Central memory CD4-positive, alpha-beta T cell (primary cell): Measurements from ENCODE around the gene ST3GAL5.
"Not testable (repeated sequence)": the region's sequence is repeated elsewhere in the genome, so short reads cannot be mapped to it uniquely, and the experiment has no call there.

Experiments
- DNase-seq: peaks from one replicate; pipeline ENCODE4 v3.0.0; 2022

Gene ST3GAL5

DNA sequence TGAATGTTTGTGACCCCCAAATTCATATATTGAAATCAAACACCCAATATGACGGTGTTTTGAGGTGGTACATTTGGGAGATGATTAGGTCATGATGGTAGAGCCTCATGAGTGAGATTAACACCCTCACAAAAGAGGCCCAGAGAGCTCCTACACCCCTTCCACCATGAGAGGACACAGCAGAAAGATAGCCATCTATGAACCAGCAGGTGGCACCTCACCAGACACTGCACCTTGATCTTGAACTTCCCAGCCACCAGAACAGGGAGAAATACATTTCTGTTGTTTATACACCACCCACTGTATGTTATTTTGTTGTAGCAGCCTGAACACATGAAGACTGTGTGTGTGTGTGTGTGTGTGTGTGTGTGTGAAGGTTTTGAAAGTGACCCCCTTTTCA lies 58.1 kb downstream of the ST3GAL5 start:
- DNase-seq = no peak

DNA sequence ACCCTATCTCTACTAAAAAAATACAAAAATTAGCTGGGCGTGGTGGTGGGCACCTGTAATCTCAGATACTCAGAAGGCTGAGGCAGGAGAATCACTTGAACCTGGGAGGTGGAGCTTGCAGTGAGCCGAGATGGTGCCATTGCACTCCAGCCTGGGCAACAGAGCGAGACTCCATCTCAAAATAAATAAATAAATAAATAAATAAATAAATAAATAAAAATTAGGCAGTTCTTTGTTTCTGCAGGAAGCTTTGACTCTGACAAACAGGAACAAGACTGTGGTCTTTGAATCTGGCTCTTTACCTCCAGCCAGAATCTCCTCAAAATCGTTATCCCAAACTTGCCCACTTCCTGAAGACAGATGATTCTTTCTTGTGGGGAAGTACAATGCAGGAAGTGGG lies 59.4 kb downstream of the ST3GAL5 start:
- DNase-seq = not testable (repeated sequence)

DNA sequence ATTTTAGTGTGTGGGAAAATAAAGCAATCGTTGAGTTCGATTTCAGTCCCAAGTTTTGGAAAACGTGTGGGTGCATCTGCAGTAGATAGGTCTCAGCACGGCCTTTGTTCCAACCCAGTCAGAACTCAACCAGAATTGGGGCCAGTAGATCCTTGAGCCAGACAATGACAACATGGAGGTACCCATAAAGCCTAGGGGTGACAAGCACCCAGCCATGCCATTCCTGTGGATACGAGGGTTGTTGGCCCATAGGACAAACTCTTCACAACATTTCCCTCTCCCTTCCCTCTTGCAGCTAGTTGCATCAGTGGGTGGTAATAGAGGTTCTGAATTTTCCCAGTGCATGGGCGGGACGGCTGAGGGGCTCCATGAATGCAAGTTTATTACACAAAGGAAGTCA lies 60.1 kb downstream of the ST3GAL5 start:
- no peak for DNase-seq

GRCh38 chr2:85827879-85828569 lies 60.8 kb downstream of the ST3GAL5 start:
- no peak for DNase-seq

DNA sequence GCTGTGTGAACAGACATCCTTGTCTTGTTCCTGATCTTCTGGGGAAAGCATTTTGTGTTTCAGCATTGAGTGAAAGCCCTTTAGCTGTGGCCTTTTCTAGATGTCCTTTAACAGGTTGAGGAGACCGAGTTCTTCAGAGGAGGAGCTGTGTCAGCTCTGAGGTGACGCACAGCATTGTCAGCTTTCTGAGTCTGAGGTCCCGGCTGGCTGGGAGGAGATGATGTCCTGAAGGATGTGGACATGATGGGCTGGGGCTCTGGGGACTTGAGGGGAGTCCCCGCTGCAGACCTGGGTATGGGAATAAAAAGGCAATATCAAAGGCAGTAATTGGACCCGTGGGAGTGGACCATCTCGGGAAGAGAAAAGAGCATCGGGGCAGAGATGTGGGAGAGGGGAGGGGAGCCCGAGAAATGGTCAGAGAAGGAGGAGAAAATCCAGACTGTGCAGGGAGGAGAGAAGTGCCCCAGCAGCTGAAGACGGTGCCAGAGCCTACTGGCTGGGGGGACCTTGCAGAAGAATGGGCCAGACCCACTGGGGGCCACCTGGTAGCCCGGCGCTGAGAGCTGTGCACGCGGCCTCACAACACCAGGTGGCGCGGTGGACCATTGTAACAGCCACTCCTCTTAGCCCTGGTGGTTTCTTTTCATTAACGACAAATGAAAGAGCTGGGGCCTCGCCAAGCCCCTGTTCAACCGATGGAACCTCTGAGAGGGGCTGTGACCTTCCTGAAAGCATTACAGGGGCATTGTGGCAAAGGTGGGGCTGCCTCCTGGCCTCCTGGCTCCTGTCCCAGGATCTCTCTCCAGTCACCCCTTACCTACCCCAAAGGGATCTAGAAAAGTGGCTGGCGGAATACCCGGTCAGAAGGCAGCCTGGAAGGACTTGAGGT lies 61.6 kb downstream of the ST3GAL5 start:
- peak; percentile 73 for DNase-seq

DNA sequence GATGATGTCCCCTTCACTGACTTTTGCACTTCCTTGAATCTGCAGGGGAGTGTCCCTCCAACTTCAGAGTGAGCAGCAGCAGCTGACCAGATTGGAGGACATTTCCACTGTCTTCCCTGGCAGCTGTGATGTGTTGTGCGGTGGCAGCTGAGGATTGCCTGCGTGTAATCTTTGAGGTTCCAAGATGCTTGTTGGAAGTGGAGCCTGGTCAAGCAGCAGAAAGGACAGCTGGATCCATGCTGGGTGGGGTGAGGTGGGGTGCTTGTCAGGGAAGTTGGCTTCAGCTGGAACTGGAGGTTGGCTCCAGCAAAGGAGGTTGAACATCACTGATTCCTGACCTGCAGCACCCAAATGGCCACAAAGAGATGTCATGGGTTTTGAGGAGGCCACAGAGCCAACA lies 64.8 kb downstream of the ST3GAL5 start:
- no peak for DNase-seq

DNA sequence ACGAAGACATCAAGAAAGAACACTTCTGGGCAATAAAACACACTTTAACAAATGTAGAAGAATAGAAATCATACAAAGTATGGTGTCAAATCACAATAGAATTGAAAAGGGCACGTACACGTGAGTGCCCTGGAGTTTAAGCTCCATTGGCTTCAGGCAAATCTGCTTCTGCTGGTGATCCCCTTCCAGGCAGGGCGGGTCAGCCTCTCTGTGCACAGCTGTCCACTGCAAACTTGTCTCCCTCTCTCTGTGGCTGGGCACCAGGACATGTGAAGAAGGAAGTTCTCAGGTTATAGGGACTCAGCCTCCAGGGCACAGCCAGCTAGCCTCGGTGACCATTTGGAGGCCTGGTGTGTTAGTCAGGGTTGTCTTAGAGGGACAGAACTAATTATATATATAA lies 66.0 kb downstream of the ST3GAL5 start:
- no peak for DNase-seq

GRCh38 chr2:85819811-85820510 lies 68.8 kb downstream of the ST3GAL5 start:
- no peak for DNase-seq

GRCh38 chr2:85814802-85815550 lies 73.8 kb downstream of the ST3GAL5 start:
- no peak for DNase-seq

DNA sequence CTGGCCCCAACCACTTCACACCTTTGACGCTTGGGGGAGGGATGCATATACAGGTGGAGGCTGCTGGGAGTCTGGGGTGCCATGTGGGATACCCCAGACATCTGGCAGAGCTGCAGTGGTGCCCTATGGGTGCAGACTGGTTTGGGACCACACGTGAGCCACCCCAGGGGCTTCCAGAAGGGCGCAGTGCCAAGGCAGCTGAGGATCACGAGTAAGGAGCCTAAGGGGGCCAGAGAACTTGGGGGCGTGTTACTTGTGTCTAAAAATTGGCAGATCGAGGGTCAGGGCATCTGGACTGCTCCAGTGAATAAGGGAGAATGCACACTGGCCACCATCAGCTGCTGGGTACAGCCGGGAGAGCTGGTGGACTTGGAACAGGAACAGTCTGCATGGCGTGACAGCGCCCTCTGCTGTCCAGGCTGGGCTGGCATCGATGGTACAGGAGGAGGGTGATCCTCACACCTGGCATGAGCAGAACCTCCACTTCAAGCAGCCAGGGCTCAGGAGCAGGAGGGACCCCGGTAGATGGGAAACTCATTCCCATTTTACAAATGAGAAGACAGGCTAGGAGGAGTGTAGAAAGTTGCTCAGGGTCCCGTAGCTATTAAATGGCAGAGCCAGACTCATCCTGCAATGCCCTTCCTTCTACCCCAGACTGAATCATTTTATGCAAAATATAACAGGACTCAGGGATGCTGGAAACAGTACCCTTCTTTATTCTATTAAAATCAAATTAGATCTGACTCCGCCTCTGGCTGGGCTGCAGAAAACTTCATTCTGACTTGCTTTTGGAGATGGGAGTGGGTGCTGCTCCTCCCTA lies 74.6 kb downstream of the ST3GAL5 start:
- DNase-seq = peak; percentile 57

DNA sequence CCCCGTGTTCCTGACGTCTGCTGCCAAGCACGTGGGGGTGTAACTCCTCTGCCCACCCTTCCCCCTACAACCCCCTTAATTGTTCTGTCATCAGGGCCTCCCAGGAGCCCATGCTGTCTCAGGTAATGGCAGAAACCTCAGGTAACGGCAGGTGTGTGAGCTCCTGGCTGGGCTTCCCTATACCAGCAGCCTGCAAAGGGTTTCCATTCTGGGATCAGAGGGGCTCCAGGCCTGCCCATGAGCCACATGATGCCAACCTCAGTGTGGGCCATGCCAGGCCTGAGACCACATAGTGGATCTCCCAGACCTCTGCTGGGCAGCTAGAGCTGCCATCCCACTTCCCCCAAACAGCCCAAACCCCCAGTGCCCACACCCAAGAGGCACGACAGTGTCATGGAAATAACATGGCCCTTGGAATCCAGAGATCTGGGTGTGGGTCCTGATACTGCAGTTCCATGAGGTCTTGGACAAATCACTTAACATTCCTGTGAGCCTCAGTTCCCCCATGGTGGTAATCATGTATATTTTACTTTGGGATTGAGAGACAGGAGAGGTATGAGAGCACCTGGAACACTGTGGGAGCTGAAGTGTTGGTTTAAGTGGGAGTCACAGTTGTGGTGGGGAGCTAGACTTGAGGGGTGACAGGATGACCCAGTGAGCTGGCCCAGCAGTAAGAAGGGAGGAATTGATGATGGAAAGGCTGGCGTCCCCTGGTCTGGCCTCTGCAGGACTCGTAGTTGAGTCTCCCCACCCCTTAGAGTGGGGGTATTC lies 75.4 kb downstream of the ST3GAL5 start:
- no peak for DNase-seq

DNA sequence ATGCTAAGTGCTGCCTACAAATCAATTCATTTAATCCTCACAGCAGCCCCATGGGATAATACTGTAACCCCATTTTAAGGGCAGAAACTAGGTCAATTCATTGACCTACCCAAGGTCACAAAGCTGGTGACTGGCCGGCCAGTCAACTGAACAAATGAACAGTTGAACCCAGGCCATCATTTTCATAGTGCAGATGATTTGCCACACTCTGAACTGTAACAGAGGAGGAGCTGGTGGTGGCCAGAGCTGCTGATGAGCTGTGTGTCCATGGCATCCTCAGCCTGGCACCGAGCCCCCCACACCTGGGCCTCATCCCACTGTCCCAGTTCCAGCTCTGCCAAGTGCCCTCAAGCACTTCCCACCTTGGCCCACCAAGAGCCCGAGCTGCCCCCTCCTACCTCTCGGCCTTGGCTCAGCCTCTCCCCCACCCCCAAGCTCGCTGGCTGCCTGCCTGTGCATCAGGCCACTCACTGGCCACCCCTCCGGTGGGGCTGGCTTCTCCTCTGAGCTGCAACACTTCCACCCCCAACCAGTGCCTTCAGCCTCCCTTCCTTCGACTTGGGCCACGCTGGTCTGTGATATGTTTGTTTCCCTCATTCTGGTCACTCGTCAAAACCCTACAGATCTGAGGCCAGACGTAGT lies 76.6 kb downstream of the ST3GAL5 start:
- no peak for DNase-seq

- DNase-seq = no peak
Observed at GRCh38 chr2:85811180-85812093, 77.4 kb downstream of the ST3GAL5 start.

GRCh38 chr2:85810371-85811179 lies 78.2 kb downstream of the ST3GAL5 start:
- DNase-seq = no peak

DNA sequence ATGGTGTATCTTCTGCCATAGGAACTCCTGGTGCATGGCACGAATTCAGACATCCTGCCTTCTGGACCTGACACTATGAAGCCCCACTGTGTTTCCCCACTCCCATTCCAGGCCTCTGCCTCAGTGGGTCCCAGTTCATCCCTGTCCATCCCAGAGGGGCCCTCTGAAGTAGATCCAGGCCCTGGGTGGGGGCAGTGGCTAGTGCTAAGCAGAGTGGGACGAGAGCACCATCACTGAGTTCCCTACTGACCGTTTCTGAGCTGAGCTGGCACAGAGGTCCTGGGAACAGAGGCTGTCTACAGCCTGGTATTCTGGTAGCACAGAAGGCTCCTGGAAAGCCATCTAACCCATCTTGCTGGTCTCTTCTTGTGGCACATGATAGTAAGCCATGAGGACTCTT lies 81.0 kb downstream of the ST3GAL5 start:
- DNase-seq = no peak

DNA sequence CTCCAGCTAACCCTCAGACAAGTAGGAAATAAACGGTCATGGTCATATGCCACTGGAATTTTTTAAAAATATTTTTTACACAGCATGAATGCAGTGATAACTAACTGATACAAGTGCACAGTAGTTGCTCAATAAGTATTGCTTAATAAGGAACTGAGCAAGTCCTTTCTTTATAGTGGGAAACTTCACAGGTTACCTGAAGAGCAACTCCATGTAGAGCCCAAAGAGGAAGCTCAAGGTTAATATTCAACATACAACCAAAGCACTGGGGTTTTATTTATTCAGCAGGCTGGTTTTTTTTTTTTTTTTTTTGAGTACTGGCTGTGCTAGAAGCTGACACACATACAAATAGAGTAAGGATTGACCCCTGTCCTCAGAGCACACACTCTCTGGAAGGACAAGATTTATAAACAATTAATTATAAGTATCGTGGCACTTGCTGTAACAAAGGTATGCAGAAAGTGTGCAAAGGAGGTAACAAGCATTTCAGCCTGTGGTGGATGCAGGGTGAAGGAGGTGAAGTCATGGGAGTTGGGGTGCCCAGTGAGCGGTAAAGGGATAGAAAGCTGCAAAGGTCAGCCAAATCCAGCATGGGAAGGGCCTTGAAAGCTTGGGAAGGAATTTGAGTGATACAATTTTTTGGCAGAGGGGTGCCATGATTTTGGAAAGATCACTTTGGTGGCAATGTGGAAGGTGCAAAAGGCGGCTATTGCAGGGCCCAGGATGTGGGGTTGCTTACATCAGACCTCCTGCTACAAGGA lies 82.3 kb downstream of the ST3GAL5 start:
- no peak for DNase-seq

GRCh38 chr2:85804583-85804982 lies 84.2 kb downstream of the ST3GAL5 start:
- DNase-seq = no peak
